Neural cell (in vitro differentiated cells): ENCODE measurements around the gene MARK3. TPM values are rescaled to one million over a fixed set of nuclear protein-coding genes. Genes with fewer than 3 reads are reported as not detected.

Experiments
- H2AFZ ChIP-seq: fragments of 200-600, 300-800 bp; sonication (generic), shearing (Covaris generic); 2 replicates; pipeline ENCODE4 v1.6.0; 2014; ENCODE audit warnings: low read depth, mild to moderate bottlenecking, antibody characterized with exemption, low read length, moderate library complexity
- H3F3A ChIP-seq: fragments of 200-600 bp; shearing (Covaris generic); 2 replicates; pipeline ENCODE4 v1.6.1; 2016; ENCODE audit warnings: mild to moderate bottlenecking, moderate library complexity, mixed read lengths, antibody characterized with exemption, low read length; ENCODE audit not compliant: insufficient read depth, poor library complexity, severe bottlenecking
- H3K27ac ChIP-seq: fragments of 200-600, 300-800 bp; sonication (generic), shearing (Covaris generic); 2 replicates; pipeline ENCODE4 v1.5.1; 2014; ENCODE audit warnings: mild to moderate bottlenecking, low read length, moderate library complexity
- H3K27me3 ChIP-seq: fragments of 300-800, 200-600 bp; sonication (generic), shearing (Covaris generic); 2 replicates; pipeline ENCODE4 v1.6.0; 2014; ENCODE audit warnings: mild to moderate bottlenecking, low read depth, low read length, moderate library complexity; ENCODE audit not compliant: insufficient read depth
- H3K36me3 ChIP-seq: fragments of 300-800, 200-600 bp; sonication (generic), shearing (Covaris generic); 2 replicates; pipeline ENCODE4 v1.5.1; 2014; ENCODE audit warnings: mild to moderate bottlenecking, antibody characterized with exemption, low read length, moderate library complexity; ENCODE audit not compliant: insufficient read depth
- H3K4me2 ChIP-seq: fragments of 300-800, 200-600 bp; sonication (generic), shearing (Covaris generic); 2 replicates; pipeline ENCODE4 v1.6.0; 2014; ENCODE audit warnings: mild to moderate bottlenecking, low read length
- H3K4me3 ChIP-seq: fragments of 300-800, 200-600 bp; sonication (generic), shearing (Covaris generic); 2 replicates; pipeline ENCODE4 v1.5.1; 2014; ENCODE audit warnings: mild to moderate bottlenecking, low read length, moderate library complexity
- H3K79me2 ChIP-seq: fragments of 200-600 bp; shearing (Covaris generic); replicated peaks from 2 replicates; pipeline ENCODE4 v1.6.0; 2014; ENCODE audit warnings: mild to moderate bottlenecking, low read length, moderate library complexity; ENCODE audit not compliant: insufficient read depth
- H3K9ac ChIP-seq: fragments of 300-800, 200-600 bp; sonication (generic), shearing (Covaris generic); 2 replicates; pipeline ENCODE4 v1.6.1; 2016; ENCODE audit warnings: mild to moderate bottlenecking, low read length, mixed read lengths
- H3K9me2 ChIP-seq: fragments of 200-600 bp; shearing (Covaris generic); 2 replicates; pipeline ENCODE4 v1.6.1; 2016; ENCODE audit warnings: mild to moderate bottlenecking, low read length, mixed read lengths; ENCODE audit not compliant: insufficient read depth
- H3K9me3 ChIP-seq: fragments of 200-600, 300-800 bp; sonication (generic), shearing (Covaris generic); 2 replicates; pipeline ENCODE4 v1.6.1; 2016; ENCODE audit warnings: mild to moderate bottlenecking, mixed run types, low read length, moderate library complexity, mixed read lengths
- H4K20me1 ChIP-seq: fragments of 200-600 bp; shearing (Covaris generic); 2 replicates; pipeline ENCODE4 v1.6.1; 2016; ENCODE audit warnings: mild to moderate bottlenecking, mixed run types; ENCODE audit not compliant: insufficient read depth
- EP300 ChIP-seq: fragments of 450-650 bp; conservative IDR thresholded peaks from 2 replicates; pipeline ENCODE4 v1.6.1; 2014; ENCODE audit warnings: antibody characterized with exemption, mild to moderate bottlenecking, moderate library complexity; ENCODE audit not compliant: poor library complexity, severe bottlenecking
- EZH2 ChIP-seq: fragments of 200-600, 300-800 bp; shearing (Covaris generic), sonication (generic); IDR thresholded peaks from 2 replicates; pipeline ENCODE4 v1.6.1; 2014; ENCODE audit warnings: antibody characterized with exemption, low read length, borderline replicate concordance, mild to moderate bottlenecking; ENCODE audit not compliant: insufficient read depth, poor library complexity, severe bottlenecking
- MXI1 ChIP-seq: fragments of 450-650 bp; conservative IDR thresholded peaks from 2 replicates; pipeline ENCODE4 v1.6.1; 2014; ENCODE audit warnings: antibody characterized with exemption, mild to moderate bottlenecking; ENCODE audit not compliant: poor library complexity, severe bottlenecking
- POLR2AphosphoS5 ChIP-seq: IDR thresholded peaks from 2 replicates; pipeline ENCODE4 v1.6.1; 2012
- RAD21 ChIP-seq: fragments of 450-650 bp; conservative IDR thresholded peaks from 2 replicates; pipeline ENCODE4 v1.6.1; 2014; ENCODE audit warnings: antibody characterized with exemption, mild to moderate bottlenecking, moderate library complexity
- SMC3 ChIP-seq: fragments of 450-650 bp; conservative IDR thresholded peaks from 2 replicates; pipeline ENCODE4 v1.6.1; 2014; ENCODE audit warnings: antibody characterized with exemption, mild to moderate bottlenecking, moderate library complexity; ENCODE audit not compliant: poor library complexity
- TAF1 ChIP-seq: IDR thresholded peaks from 2 replicates; pipeline ENCODE4 v1.6.1; 2012; ENCODE audit warnings: low read depth
- polyA plus RNA-seq: library from polyadenylated mRNA; depleted of rRNA; stranded (reverse); fragments of >200 nt; gene quantifications from 2 replicates; pipeline ENCODE4 v1.2.3, GENCODE V29; 2014
- TF ChIP-seq, protein P1 (sequence below): fragments of 450-650 bp; IDR thresholded peaks from 2 replicates; pipeline ENCODE4 v1.5.1; 2014; ENCODE audit warnings: antibody characterized with exemption, mild to moderate bottlenecking, moderate library complexity; ENCODE audit not compliant: poor library complexity, severe bottlenecking
- TF ChIP-seq, protein P2 (sequence below): IDR thresholded peaks from 2 replicates; pipeline ENCODE4 v1.6.1; 2012; ENCODE audit warnings: borderline replicate concordance

Gene MARK3
- polyA plus RNA-seq, 1 donor from 2014 or later: 158 TPM

- H3F3A ChIP-seq: no peaks in the 10 kb centered on the region
- no peak overlapping the region for H3K4me3 ChIP-seq
- no peak overlapping the region for H3K27ac ChIP-seq
- no peak overlapping the region for H2AFZ ChIP-seq
- H3K4me2 ChIP-seq: no peak overlapping the region
- H3K9ac ChIP-seq: no peak overlapping the region
- no peaks in the 10 kb centered on the region for H3K9me2 ChIP-seq
- no peaks in the 10 kb centered on the region for H4K20me1 ChIP-seq
- H3K79me2 ChIP-seq: no peaks in the 10 kb centered on the region
- no peaks in the 10 kb centered on the region for H3K27me3 ChIP-seq
- peaks cover 12% of the 10 kb centered on the region for H3K36me3 ChIP-seq
- TF ChIP-seq POLR2AphosphoS5 (no peak), TAF1 (no peak)
- no peaks in the 10 kb centered on the region for H3K9me3 ChIP-seq
Observed at GRCh38 chr14:103348154-103348553, 37.1 kb upstream of the MARK3 start.

- H3K9me2 ChIP-seq: no peaks in the 10 kb centered on the region
- H3K27me3 ChIP-seq: no peaks in the 10 kb centered on the region
- no peaks in the 10 kb centered on the region for H3F3A ChIP-seq
- no peak overlapping the region for H3K27ac ChIP-seq
- H4K20me1 ChIP-seq: no peaks in the 10 kb centered on the region
- H3K4me3 ChIP-seq: no peak overlapping the region
- no peaks in the 10 kb centered on the region for H3K79me2 ChIP-seq
- H3K36me3 ChIP-seq: no peaks in the 10 kb centered on the region
- H3K9me3 ChIP-seq: no peaks in the 10 kb centered on the region
- no peak overlapping the region for H3K4me2 ChIP-seq
- no peak overlapping the region for H3K9ac ChIP-seq
- no peak overlapping the region for H2AFZ ChIP-seq
- TF ChIP-seq SMC3: no peak
- TF ChIP-seq, protein P1, sequence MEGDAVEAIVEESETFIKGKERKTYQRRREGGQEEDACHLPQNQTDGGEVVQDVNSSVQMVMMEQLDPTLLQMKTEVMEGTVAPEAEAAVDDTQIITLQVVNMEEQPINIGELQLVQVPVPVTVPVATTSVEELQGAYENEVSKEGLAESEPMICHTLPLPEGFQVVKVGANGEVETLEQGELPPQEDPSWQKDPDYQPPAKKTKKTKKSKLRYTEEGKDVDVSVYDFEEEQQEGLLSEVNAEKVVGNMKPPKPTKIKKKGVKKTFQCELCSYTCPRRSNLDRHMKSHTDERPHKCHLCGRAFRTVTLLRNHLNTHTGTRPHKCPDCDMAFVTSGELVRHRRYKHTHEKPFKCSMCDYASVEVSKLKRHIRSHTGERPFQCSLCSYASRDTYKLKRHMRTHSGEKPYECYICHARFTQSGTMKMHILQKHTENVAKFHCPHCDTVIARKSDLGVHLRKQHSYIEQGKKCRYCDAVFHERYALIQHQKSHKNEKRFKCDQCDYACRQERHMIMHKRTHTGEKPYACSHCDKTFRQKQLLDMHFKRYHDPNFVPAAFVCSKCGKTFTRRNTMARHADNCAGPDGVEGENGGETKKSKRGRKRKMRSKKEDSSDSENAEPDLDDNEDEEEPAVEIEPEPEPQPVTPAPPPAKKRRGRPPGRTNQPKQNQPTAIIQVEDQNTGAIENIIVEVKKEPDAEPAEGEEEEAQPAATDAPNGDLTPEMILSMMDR: no peak
- peak; percentile 92 for TF ChIP-seq POLR2AphosphoS5
- no peak for TF ChIP-seq EZH2
- TF ChIP-seq, protein P2, sequence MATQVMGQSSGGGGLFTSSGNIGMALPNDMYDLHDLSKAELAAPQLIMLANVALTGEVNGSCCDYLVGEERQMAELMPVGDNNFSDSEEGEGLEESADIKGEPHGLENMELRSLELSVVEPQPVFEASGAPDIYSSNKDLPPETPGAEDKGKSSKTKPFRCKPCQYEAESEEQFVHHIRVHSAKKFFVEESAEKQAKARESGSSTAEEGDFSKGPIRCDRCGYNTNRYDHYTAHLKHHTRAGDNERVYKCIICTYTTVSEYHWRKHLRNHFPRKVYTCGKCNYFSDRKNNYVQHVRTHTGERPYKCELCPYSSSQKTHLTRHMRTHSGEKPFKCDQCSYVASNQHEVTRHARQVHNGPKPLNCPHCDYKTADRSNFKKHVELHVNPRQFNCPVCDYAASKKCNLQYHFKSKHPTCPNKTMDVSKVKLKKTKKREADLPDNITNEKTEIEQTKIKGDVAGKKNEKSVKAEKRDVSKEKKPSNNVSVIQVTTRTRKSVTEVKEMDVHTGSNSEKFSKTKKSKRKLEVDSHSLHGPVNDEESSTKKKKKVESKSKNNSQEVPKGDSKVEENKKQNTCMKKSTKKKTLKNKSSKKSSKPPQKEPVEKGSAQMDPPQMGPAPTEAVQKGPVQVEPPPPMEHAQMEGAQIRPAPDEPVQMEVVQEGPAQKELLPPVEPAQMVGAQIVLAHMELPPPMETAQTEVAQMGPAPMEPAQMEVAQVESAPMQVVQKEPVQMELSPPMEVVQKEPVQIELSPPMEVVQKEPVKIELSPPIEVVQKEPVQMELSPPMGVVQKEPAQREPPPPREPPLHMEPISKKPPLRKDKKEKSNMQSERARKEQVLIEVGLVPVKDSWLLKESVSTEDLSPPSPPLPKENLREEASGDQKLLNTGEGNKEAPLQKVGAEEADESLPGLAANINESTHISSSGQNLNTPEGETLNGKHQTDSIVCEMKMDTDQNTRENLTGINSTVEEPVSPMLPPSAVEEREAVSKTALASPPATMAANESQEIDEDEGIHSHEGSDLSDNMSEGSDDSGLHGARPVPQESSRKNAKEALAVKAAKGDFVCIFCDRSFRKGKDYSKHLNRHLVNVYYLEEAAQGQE: no peak
- TF ChIP-seq EP300: peak; percentile 99
- TF ChIP-seq MXI1: no peak
- no peak for TF ChIP-seq RAD21
- no peak for TF ChIP-seq TAF1
Observed at GRCh38 chr14:103349982-103350381, 35.2 kb upstream of the MARK3 start.

GRCh38 chr14:103353362-103353761, 31.9 kb upstream of the MARK3 start:
- no peaks in the 10 kb centered on the region for H3K9me2 ChIP-seq
- H3K9me3 ChIP-seq: no peaks in the 10 kb centered on the region
- H2AFZ ChIP-seq: no peak overlapping the region
- H3K9ac ChIP-seq: no peak overlapping the region
- H3K79me2 ChIP-seq: no peaks in the 10 kb centered on the region
- TF ChIP-seq, protein P1: no peak
- TF ChIP-seq POLR2AphosphoS5: no peak
- no peak for TF ChIP-seq RAD21
- TF ChIP-seq SMC3: no peak
- no peak for TF ChIP-seq TAF1
- TF ChIP-seq EZH2: no peak
- no peak for TF ChIP-seq EP300
- TF ChIP-seq, protein P2: no peak
- TF ChIP-seq MXI1: no peak
- no peaks in the 10 kb centered on the region for H4K20me1 ChIP-seq
- H3K27ac ChIP-seq: no peak overlapping the region
- no peak overlapping the region for H3K4me2 ChIP-seq
- no peaks in the 10 kb centered on the region for H3K36me3 ChIP-seq
- H3F3A ChIP-seq: no peaks in the 10 kb centered on the region
- H3K27me3 ChIP-seq: no peaks in the 10 kb centered on the region
- H3K4me3 ChIP-seq: no peak overlapping the region
